GM20000 (cell line): ENCODE results near the gene COLEC12.

ENCODE experiments used
- DNase-seq: peaks from one replicate; pipeline ENCODE4 v3.0.0; 2012; ENCODE audit warnings: low spot score
- CTCF ChIP-seq: IDR thresholded peaks from 2 replicates; pipeline ENCODE4 v1.5.1; 2012; ENCODE audit warnings: mild to moderate bottlenecking, control low read depth; ENCODE audit errors: extremely low read depth, missing control alignments

COLEC12 gene

GRCh38 chr18:424071-424661 lies 76.3 kb downstream of the COLEC12 start:
- no peak for TF ChIP-seq CTCF
- no peak for DNase-seq

- no peak for DNase-seq
- TF ChIP-seq CTCF: no peak
Measured at GRCh38 chr18:422966-423365, 77.5 kb downstream of the COLEC12 start.

- TF ChIP-seq CTCF: no peak
Measured at GRCh38 chr18:421247-422155, 79.0 kb downstream of the COLEC12 start.

GRCh38 chr18:420661-421246 lies 79.7 kb downstream of the COLEC12 start:
- no peak for TF ChIP-seq CTCF
- no peak for DNase-seq

More at GRCh38 chr18:421247-422155, 79.0 kb downstream of the COLEC12 start:
- DNase-seq: no peak

- TF ChIP-seq CTCF: no peak
- no peak for DNase-seq
Measured at GRCh38 chr18:419541-420175, 80.8 kb downstream of the COLEC12 start.

GRCh38 chr18:417495-417894 lies 83.0 kb downstream of the COLEC12 start:
- no peak for TF ChIP-seq CTCF
- DNase-seq: no peak
